Motor neuron (in vitro differentiated cells): ENCODE data around the gene C2. TPM values are rescaled to one million over a fixed set of nuclear protein-coding genes. Genes with fewer than 3 reads are reported as not detected.
A peak's percentile ranks its signal among the peaks of the same experiment; 100 is the strongest.

Experiments
- ATAC-seq, 8 experiments: fragments of 200-7000 bp; cut with Tn5 transposase; replicated peaks in 6 of 8; 2 replicates each; pipeline ENCODE4 v1.8.0; 2021; ENCODE audit warnings: mild to moderate bottlenecking in 8 of 8, moderate library complexity in 8 of 8
- H3K27ac ChIP-seq, 2 donors: fragments of 250-450 bp; sonication (Bioruptor Pico); 2 replicates each; pipeline ENCODE4 v1.9.0; 2021; ENCODE audit warnings: antibody characterized with exemption in 2 of 2, mild to moderate bottlenecking in 2 of 2, moderate library complexity in 1 of 2
- H3K4me1 ChIP-seq, 2 donors: fragments of 250-450 bp; sonication (Bioruptor Pico); replicated peaks in 1 of 2; 2 replicates each; pipeline ENCODE4 v1.6.1; 2021; ENCODE audit warnings: antibody characterized with exemption in 2 of 2, mild to moderate bottlenecking in 2 of 2, moderate library complexity in 1 of 2
- H3K4me3 ChIP-seq, 5 donors: fragments of 250-450 bp; sonication (Bioruptor Pico); 2 replicates each; pipeline ENCODE4 v1.9.0; 2021; ENCODE audit warnings: antibody characterized with exemption in 5 of 5, mild to moderate bottlenecking in 5 of 5, moderate library complexity in 4 of 5
- WGBS, 10 experiments: fragments of 450-650 bp; shearing (Covaris generic); methylation state at CpG; one replicate each; pipeline ENCODE4 v1.0.0; 2022; 5-methylcytosine and 5-hydroxymethylcytosine counted together
- in situ Hi-C, 9 experiments: fragments of 400-800 bp; cut with MboI; loops; one replicate each; pipeline ENCODE4 v1.15.0; 2021; ENCODE audit warnings: low sequenced_read_pairs in 9 of 9, low pct_unique_long_range_greater_than_20kb in 2 of 9; ENCODE audit not compliant: unreplicated experiment in 9 of 9
- total RNA-seq, 8 experiments: library from RNA; unstranded; fragments of 300-600 nt; gene quantifications; 2 replicates each; pipeline versions ENCODE4 v1.2.3 to v1.2.4, GENCODE V29; 2022

Gene C2
- total RNA-seq, 8 experiments from 2014 or later: 0.67 to 55.1 (median 1.8) TPM

GRCh38 chr6:31954511-31954910 is 27.0 kb downstream of the C2 start:
- Histone ChIP-seq H3K4me3 (no peak overlapping the region), H3K27ac (no peak overlapping the region), H3K4me1 (peaks cover 9 to 10% of the 10 kb centered on the region in 2 donors)
- ATAC-seq: no peak
- 93 to 100% (median 97%) methylated on average over 3 to 21 of the region's 28 CpGs; no CpG with 5 or more reads in 4 of the 10 experiments for WGBS, 10 experiments
- in situ Hi-C loops: loop anchor here in 1 of 9 experiments (25.0 kb wide), 1 partner anchor 267 kb away; the partner anchor contains the start of gene LY6G5C

GRCh38 chr6:31956796-31957195 is 29.3 kb downstream of the C2 start:
- peaks cover 13 to 16% of the 10 kb centered on the region in 2 donors for H3K4me1 ChIP-seq
- no peak for ATAC-seq
- 80 to 100% (median 100%) methylated on average over 1 to 2 of the region's 3 CpGs; no CpG with 5 or more reads in 3 of the 10 experiments for WGBS, 10 experiments
- H3K27ac ChIP-seq: no peak overlapping the region
- H3K4me3 ChIP-seq: no peak overlapping the region
- in situ Hi-C loops: loop anchor here in 1 of 9 experiments (25.0 kb wide), 1 partner anchor 269 kb away; the partner anchor contains the start of gene LY6G5C

GRCh38 chr6:31958412-31958740 is 30.9 kb downstream of the C2 start:
- Histone ChIP-seq H3K4me1 (peaks cover 13 to 16% of the 10 kb centered on the region in 2 donors), H3K4me3 (peak overlapping the region; percentile 76 to 98 (median 83)), H3K27ac (peak overlapping the region; percentile 82 to 95)
- ATAC-seq: peak; percentile 2 to 30 (median 8)
- 0 to 33% (median 0%) methylated on average over 1 to 9 of the region's 11 CpGs; no CpG with 5 or more reads in 5 of the 10 experiments for WGBS, 10 experiments
- in situ Hi-C loops: loop anchor here in 1 of 9 experiments (25.0 kb wide), 1 partner anchor 271 kb away; the partner anchor contains the start of gene LY6G5C

GRCh38 chr6:31958741-31959739 is 31.5 kb downstream of the C2 start, which contains the start of the genes NELFE and SKIC2:
TSS of gene NELFE (minus strand) at chr6:31958971. CDS start at chr6:31958446, 525 bp downstream.
TSS of gene SKIC2 (plus strand) at chr6:31959175. CDS start at chr6:31959193, 18 bp downstream.
- in situ Hi-C loops: loop anchor here in 1 of 9 experiments (25.0 kb wide), 1 partner anchor 272 kb away; the partner anchor contains the start of gene LY6G5C
- Histone ChIP-seq H3K4me3 (peak within 1 kb of the TSS; percentile 76 to 98 (median 83)), H3K4me1 (peaks cover 13 to 16% of the 10 kb centered on the region in 2 donors), H3K27ac (peak within 1 kb of the TSS; percentile 82 to 95)
- peak; percentile 96 to 100 (median 98) for ATAC-seq
- WGBS, 10 experiments: 0 to 4% (median 0%) methylated on average over 6 to 30 of the region's 59 CpGs; no CpG with 5 or more reads in 5 of the 10 experiments

- no peak overlapping the region for H3K4me3 ChIP-seq
- 67 to 100% (median 96%) methylated on average over 2 to 8 of the region's 12 CpGs; no CpG with 5 or more reads in 5 of the 10 experiments for WGBS, 10 experiments
- in situ Hi-C loops: loop anchor here in 1 of 9 experiments (25.0 kb wide), 1 partner anchor 274 kb away; the partner anchor contains the start of gene LY6G5C
- no peak for ATAC-seq
- no peak overlapping the region for H3K27ac ChIP-seq
- peaks cover 13 to 16% of the 10 kb centered on the region in 2 donors for H3K4me1 ChIP-seq
These were observed 34.1 kb downstream of the C2 start for GRCh38 chr6:31961616-31962015.

- 96 to 100% (median 100%) methylated on average over 3 to 8 of the region's 19 CpGs; no CpG with 5 or more reads in 7 of the 10 experiments for WGBS, 10 experiments
- Histone ChIP-seq H3K4me3 (no peak overlapping the region), H3K4me1 (peaks cover 5 to 7% of the 10 kb centered on the region in 2 donors), H3K27ac (no peak overlapping the region)
- in situ Hi-C loops: loop anchor here in 1 of 9 experiments (25.0 kb wide), 1 partner anchor 277 kb away; the partner anchor contains the start of gene LY6G5C
- no peak for ATAC-seq
These were observed 36.4 kb downstream of the C2 start for GRCh38 chr6:31963921-31964320.

GRCh38 chr6:31965700-31966099 is 38.2 kb downstream of the C2 start:
- 25 to 91% (median 80%) methylated on average over 1 to 8 of the region's 13 CpGs; no CpG with 5 or more reads in 3 of the 10 experiments for WGBS, 10 experiments
- in situ Hi-C loops: loop anchor here in 1 of 9 experiments (25.0 kb wide), 1 partner anchor 278 kb away; the partner anchor contains the start of gene LY6G5C

GRCh38 chr6:31966506-31966905 is 39.0 kb downstream of the C2 start:
- no peak overlapping the region for H3K4me3 ChIP-seq
- WGBS, 10 experiments: 71 to 100% (median 85%) methylated on average over 1 to 5 of the region's 7 CpGs; no CpG with 5 or more reads in 3 of the 10 experiments
- ATAC-seq: no peak
- no peak overlapping the region for H3K27ac ChIP-seq
- peaks cover 11 to 18% of the 10 kb centered on the region in 2 donors for H3K4me1 ChIP-seq
- in situ Hi-C loops: loop anchor here in 1 of 9 experiments (25.0 kb wide), 1 partner anchor 279 kb away; the partner anchor contains the start of gene LY6G5C

More at GRCh38 chr6:31965700-31966099, 38.2 kb downstream of the C2 start:
- Histone ChIP-seq H3K4me1 (peaks cover 4 to 12% of the 10 kb centered on the region in 2 donors), H3K27ac (no peak overlapping the region), H3K4me3 (no peak overlapping the region)
- ATAC-seq: no peak

- in situ Hi-C loops: loop anchor here in 1 of 9 experiments (25.0 kb wide), 1 partner anchor 280 kb away; the partner anchor contains the start of gene LY6G5C
- 50 to 100% (median 92%) methylated on average over 1 to 6 of the region's 10 CpGs; no CpG with 5 or more reads in 3 of the 10 experiments for WGBS, 10 experiments
- no peak for ATAC-seq
- no peak overlapping the region for H3K4me3 ChIP-seq
- no peak overlapping the region for H3K27ac ChIP-seq
- H3K4me1 ChIP-seq: peaks cover 11 to 18% of the 10 kb centered on the region in 2 donors
These were observed 39.7 kb downstream of the C2 start for GRCh38 chr6:31966997-31967925.

- WGBS, 10 experiments: 0 to 100% (median 80%) methylated on average over 1 to 2 of the region's 3 CpGs; no CpG with 5 or more reads in 7 of the 10 experiments
- peaks cover 11 to 18% of the 10 kb centered on the region in 2 donors for H3K4me1 ChIP-seq
- no peak overlapping the region for H3K4me3 ChIP-seq
- ATAC-seq: no peak
- in situ Hi-C loops: loop anchor here in 1 of 9 experiments (25.0 kb wide), 1 partner anchor 281 kb away; the partner anchor contains the start of gene LY6G5C
- H3K27ac ChIP-seq: no peak overlapping the region
These were observed 40.4 kb downstream of the C2 start for GRCh38 chr6:31967926-31968320.

- ATAC-seq: no peak
- in situ Hi-C loops: loop anchor here in 1 of 9 experiments (25.0 kb wide), 1 partner anchor 281 kb away; the partner anchor contains the start of gene LY6G5C
- WGBS, 10 experiments: 100% methylated on average over 2 of the region's 11 CpGs; no CpG with 5 or more reads in 9 of the 10 experiments
These were observed 40.8 kb downstream of the C2 start for GRCh38 chr6:31968326-31968725.

More at GRCh38 chr6:31968326-31968725, 40.8 kb downstream of the C2 start:
- Histone ChIP-seq H3K4me1 (peaks cover 15 to 21% of the 10 kb centered on the region in 2 donors), H3K27ac (no peak overlapping the region), H3K4me3 (no peak overlapping the region)
